B cell (primary cell): ENCODE data around the gene LSM4. TPM values are rescaled to one million over a fixed set of nuclear protein-coding genes. Genes with fewer than 3 reads are reported as not detected.
A peak's percentile ranks its signal among the peaks of the same experiment; 100 is the strongest.

ENCODE experiments used
- ATAC-seq: fragments of 200-7000 bp; cut with Tn5 transposase; one replicate; pipeline ENCODE4 v1.10.0; 2021; ENCODE audit warnings: low read depth, mild to moderate bottlenecking, moderate number of reproducible peaks, moderate library complexity
- CTCF ChIA-PET: fragments of 350-600 bp; sonication (Branson Sonifier 250); formaldehyde crosslinking; loops from one replicate; lab custom pipeline; 2021; ENCODE audit warnings: antibody characterized with exemption, inconsistent platforms; lab: Charles Lee
- POLR2A ChIA-PET: fragments of 350-600 bp; sonication (Branson Sonifier 250); formaldehyde crosslinking; loops from one replicate; lab custom pipeline; 2021; ENCODE audit warnings: antibody characterized with exemption; lab: Charles Lee
- DNase-seq: peaks from one replicate; pipeline ENCODE4 v3.0.0; 2013
- H2AFZ ChIP-seq: 2 replicates; pipeline ENCODE4 v1.6.1; 2012; ENCODE audit warnings: mild to moderate bottlenecking, low read depth, low read length; ENCODE audit not compliant: insufficient read depth, poor library complexity, severe bottlenecking
- H3K27ac ChIP-seq, 2 donors: 1 replicate in 1 of 2; 2 replicates in 1 of 2; pipeline ENCODE4 v1.5.1; 2012 to 2013; ENCODE audit warnings: low read length in 2 of 2, mild to moderate bottlenecking in 2 of 2, moderate library complexity in 1 of 2
- H3K27me3 ChIP-seq, 4 experiments: fragments of 200-600 bp in 1 of 4; sonication (generic) in 1 of 4; replicated peaks in 1 of 4; 1 replicate in 2 of 4; 2 replicates in 2 of 4; pipeline versions ENCODE4 v1.6.1 to v1.7.0; 2013 to 2016; ENCODE audit warnings: low read length in 3 of 4, mild to moderate bottlenecking in 2 of 4, mixed read lengths in 1 of 4, moderate library complexity in 1 of 4; ENCODE audit not compliant: insufficient read depth in 4 of 4, control insufficient read depth in 3 of 4; ENCODE audit errors: control extremely low read depth in 1 of 4
- H3K36me3 ChIP-seq, 2 experiments: replicated peaks in 1 of 2; 1 replicate in 1 of 2; 2 replicates in 1 of 2; pipeline versions ENCODE4 v1.6.1 to v1.7.1; 2013; ENCODE audit warnings: low read length in 1 of 2; ENCODE audit not compliant: insufficient read depth in 2 of 2, control insufficient read depth in 1 of 2; ENCODE audit errors: control extremely low read depth in 1 of 2, extremely low read depth in 1 of 2
- H3K4me1 ChIP-seq, 2 donors: fragments of 200-600 bp in 1 of 2; sonication (generic) in 1 of 2; 1 replicate in 1 of 2; 2 replicates in 1 of 2; pipeline versions ENCODE4 v1.5.1 to v1.6.1; 2013 to 2017; ENCODE audit warnings: low read length in 2 of 2; ENCODE audit not compliant: control insufficient read depth in 2 of 2, insufficient read depth in 2 of 2
- H3K4me2 ChIP-seq: replicated peaks from 2 replicates; pipeline ENCODE3; 2012; ENCODE audit warnings: mild to moderate bottlenecking, low read depth, low read length; ENCODE audit not compliant: poor library complexity, severe bottlenecking
- H3K4me3 ChIP-seq, 5 experiments: fragments of 200-600 bp in 1 of 5; sonication (generic) in 1 of 5; 1 replicate in 3 of 5; 2 replicates in 2 of 5; pipeline versions ENCODE4 v1.5.1 to v1.7.0; 2011 to 2016; ENCODE audit warnings: low read length in 4 of 5, mild to moderate bottlenecking in 4 of 5, low read depth in 2 of 5, control low read depth in 1 of 5, moderate library complexity in 1 of 5; ENCODE audit not compliant: insufficient read depth in 1 of 5; ENCODE audit errors: control extremely low read depth in 1 of 5, extremely low read depth in 1 of 5
- H3K79me2 ChIP-seq: fragments of 200-600 bp; sonication (generic); one replicate; pipeline ENCODE4 v1.6.0; 2016; ENCODE audit warnings: low read length; ENCODE audit not compliant: control insufficient read depth, insufficient read depth
- H3K9ac ChIP-seq: fragments of 200-600 bp; sonication (generic); 2 replicates; pipeline ENCODE4 v1.6.1; 2017; ENCODE audit warnings: mild to moderate bottlenecking, low read length, moderate library complexity
- H3K9me3 ChIP-seq, 3 donors: one replicate each; pipeline versions ENCODE4 v1.6.1 to v1.7.1; 2013; ENCODE audit warnings: low read length in 2 of 3; ENCODE audit not compliant: control insufficient read depth in 2 of 3, insufficient read depth in 1 of 3; ENCODE audit errors: control extremely low read depth in 1 of 3
- H4K20me1 ChIP-seq: 2 replicates; pipeline ENCODE4 v1.6.0; 2012; ENCODE audit warnings: mild to moderate bottlenecking, low read length; ENCODE audit not compliant: insufficient read depth, control insufficient read depth, poor library complexity, severe bottlenecking
- H3K27ac Mint-ChIP-seq: one replicate; pipeline ENCODE4 v1.8.0; 2021; ENCODE audit warnings: mixed read lengths
- H3K27me3 Mint-ChIP-seq: one replicate; pipeline ENCODE4 v1.8.0; 2021; ENCODE audit warnings: mixed read lengths
- H3K4me1 Mint-ChIP-seq: one replicate; pipeline ENCODE4 v1.8.0; 2021; ENCODE audit warnings: mixed read lengths
- H3K4me3 Mint-ChIP-seq: one replicate; pipeline ENCODE4 v1.8.0; 2021; ENCODE audit warnings: mixed read lengths
- H3K9me3 Mint-ChIP-seq: one replicate; pipeline ENCODE4 v1.8.0; 2022; ENCODE audit warnings: mixed read lengths; ENCODE audit not compliant: insufficient read depth
- EZH2 ChIP-seq: IDR thresholded peaks from 2 replicates; pipeline ENCODE4 v1.6.1; 2012; ENCODE audit warnings: borderline replicate concordance, low read depth, mild to moderate bottlenecking, moderate library complexity, low read length; ENCODE audit not compliant: insufficient read depth, poor library complexity, severe bottlenecking
- WGBS: methylation state at CpG from one replicate; pipeline ENCODE4 v1.1.5; 2013; ENCODE audit warnings: missing lambda C conversion rate; ENCODE audit not compliant: insufficient coverage; 5-methylcytosine and 5-hydroxymethylcytosine counted together
- intact Hi-C: fragments of 100-400 bp; cut with micrococcal nuclease; formaldehyde crosslinking; loops from one replicate; pipeline ENCODE4 v1.10.0; 2022
- polyA plus RNA-seq: library from polyadenylated mRNA; depleted of rRNA; stranded (reverse); fragments of >200 nt; gene quantifications from 2 replicates; pipeline ENCODE4 v1.2.3, GENCODE V29; 2012
- total RNA-seq, 2 donors: library from RNA; stranded (reverse); fragments of 120-200 nt in 1 of 2; gene quantifications; 1 replicate in 1 of 2; 2 replicates in 1 of 2; pipeline versions ENCODE4 v1.2.3 to v1.2.4, GENCODE V29; 2013 to 2022
- TF ChIP-seq, protein P1 (sequence below): fragments of 200-600 bp; IDR thresholded peaks from one replicate; pipeline ENCODE4 v1.8.0; 2022; ENCODE audit warnings: antibody characterized with exemption, mild to moderate bottlenecking

LSM4 gene
- total and polyA plus RNA-seq, 2 donors (not counting 1 experiment from before 2014, with no cell fraction given), result 66.3 to 86.1 TPM

DNA sequence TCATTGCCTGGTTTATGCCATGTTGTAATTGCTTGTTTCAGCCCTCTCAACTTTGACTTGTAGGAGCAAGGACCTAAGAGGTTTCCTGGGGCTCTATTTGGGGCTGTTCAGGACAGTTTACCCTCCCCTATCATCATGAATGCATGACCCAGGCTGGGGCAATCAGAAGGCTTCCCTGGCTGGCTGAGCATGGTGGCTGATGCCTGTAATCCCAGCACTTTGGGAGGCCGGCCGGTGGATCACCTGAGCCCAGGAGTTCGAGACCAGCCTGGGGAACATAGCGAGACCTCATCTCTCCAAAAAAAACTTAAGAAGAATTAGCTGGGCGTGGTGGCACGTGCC lies 6.1 kb upstream of the LSM4 start:
- ATAC-seq (no peak), DNase-seq (no peak)
- Histone ChIP-seq H3K9ac (peak overlapping the region; percentile 45), H3K9me3 (no peaks in the 10 kb centered on the region), H2AFZ (peak overlapping the region; percentile 69), H3K36me3 (no peaks in the 10 kb centered on the region), H3K4me3 (no peak overlapping the region), H4K20me1 (no peaks in the 10 kb centered on the region), H3K27me3 (peaks cover 0 to 7% (median 0%) of the 10 kb centered on the region in 4 experiments), H3K4me1 (peaks cover 6 to 11% of the 10 kb centered on the region in 2 donors), H3K79me2 (peaks cover 6% of the 10 kb centered on the region), H3K4me2 (peak overlapping the region; percentile 79), H3K27ac (no peak overlapping the region)
- intact Hi-C loops, result no loop called here
- Mint-ChIP-seq H3K9me3 (no peaks in the 10 kb centered on the region), H3K4me1 (peaks cover 11% of the 10 kb centered on the region), H3K27me3 (no peaks in the 10 kb centered on the region), H3K27ac (no peak overlapping the region), H3K4me3 (peak overlapping the region; percentile 7)
- no CpG with 5 or more reads among the region's 6 CpGs for WGBS
- TF ChIP-seq EZH2, result no peak
- TF ChIP-seq, protein P1, sequence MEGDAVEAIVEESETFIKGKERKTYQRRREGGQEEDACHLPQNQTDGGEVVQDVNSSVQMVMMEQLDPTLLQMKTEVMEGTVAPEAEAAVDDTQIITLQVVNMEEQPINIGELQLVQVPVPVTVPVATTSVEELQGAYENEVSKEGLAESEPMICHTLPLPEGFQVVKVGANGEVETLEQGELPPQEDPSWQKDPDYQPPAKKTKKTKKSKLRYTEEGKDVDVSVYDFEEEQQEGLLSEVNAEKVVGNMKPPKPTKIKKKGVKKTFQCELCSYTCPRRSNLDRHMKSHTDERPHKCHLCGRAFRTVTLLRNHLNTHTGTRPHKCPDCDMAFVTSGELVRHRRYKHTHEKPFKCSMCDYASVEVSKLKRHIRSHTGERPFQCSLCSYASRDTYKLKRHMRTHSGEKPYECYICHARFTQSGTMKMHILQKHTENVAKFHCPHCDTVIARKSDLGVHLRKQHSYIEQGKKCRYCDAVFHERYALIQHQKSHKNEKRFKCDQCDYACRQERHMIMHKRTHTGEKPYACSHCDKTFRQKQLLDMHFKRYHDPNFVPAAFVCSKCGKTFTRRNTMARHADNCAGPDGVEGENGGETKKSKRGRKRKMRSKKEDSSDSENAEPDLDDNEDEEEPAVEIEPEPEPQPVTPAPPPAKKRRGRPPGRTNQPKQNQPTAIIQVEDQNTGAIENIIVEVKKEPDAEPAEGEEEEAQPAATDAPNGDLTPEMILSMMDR, result no peak
- ChIA-PET POLR2A (interaction anchor here (0.7 to 3.9 kb wide), 4 partner anchors 21 to 54 kb away, joined by 3 to 69 read pairs (median 6); partner anchors contain the start of gene JUND), CTCF (interaction anchor here (0.6 to 7.7 kb wide), 39 partner anchors 9 to 391 kb away, joined by 3 to 259 read pairs (median 5); partner anchors contain the start of genes JUND and SSBP4)

DNA sequence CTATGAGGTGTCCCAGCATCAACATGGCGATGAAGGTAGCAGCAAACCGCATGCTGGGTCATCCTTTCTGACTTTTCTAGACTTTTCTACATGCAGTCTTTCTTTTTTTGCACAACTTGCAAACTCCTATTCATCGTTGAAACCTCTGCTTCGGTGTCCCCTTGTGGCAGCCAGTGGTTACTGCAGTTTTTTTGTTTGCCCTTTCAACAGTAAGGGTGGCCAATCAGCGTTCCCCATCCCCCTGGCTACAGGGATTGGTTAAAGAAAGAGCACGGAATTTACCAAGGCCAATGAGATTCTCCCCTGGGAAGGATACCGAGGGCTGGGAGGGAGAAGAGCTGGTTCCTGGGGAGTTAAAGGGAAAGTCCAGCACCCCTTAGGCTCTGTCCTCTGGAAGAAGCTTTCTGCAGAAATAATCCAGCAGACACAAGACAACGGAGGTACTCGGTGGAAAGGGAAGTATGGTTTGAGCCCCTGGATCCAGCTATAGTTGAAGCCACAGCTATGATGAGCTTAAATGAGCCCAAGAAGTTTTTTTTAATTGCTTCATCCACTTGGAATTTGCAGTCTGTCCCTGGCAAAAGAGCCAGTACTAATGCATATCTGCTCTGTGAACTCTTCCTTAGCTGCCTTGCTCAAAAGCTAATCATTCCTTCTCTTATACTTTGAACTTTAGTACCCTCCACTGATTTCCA lies 5.6 kb upstream of the LSM4 start:
- peak; percentile 92 for DNase-seq
- Histone ChIP-seq H3K36me3 (no peaks in the 10 kb centered on the region), H3K27me3 (peaks cover 0 to 7% (median 0%) of the 10 kb centered on the region in 4 experiments), H3K4me2 (peak overlapping the region; percentile 79), H3K27ac (no peak overlapping the region), H3K9ac (peak overlapping the region; percentile 45), H3K79me2 (peaks cover 6% of the 10 kb centered on the region), H3K4me3 (peak overlapping the region; percentile 16 to 62 (median 32)), H4K20me1 (no peaks in the 10 kb centered on the region), H3K9me3 (no peaks in the 10 kb centered on the region), H3K4me1 (peaks cover 11 to 15% of the 10 kb centered on the region in 2 donors), H2AFZ (peak overlapping the region; percentile 69)
- ATAC-seq, result peak; percentile 98
- WGBS, result 0% methylated on average over 6 of the region's 9 CpGs
- no peak overlapping the region for H3K27ac Mint-ChIP-seq
- TF ChIP-seq EZH2, result no peak
- TF ChIP-seq, protein P1, result peak; percentile 87
- no peaks in the 10 kb centered on the region for H3K27me3 Mint-ChIP-seq
- peaks cover 16% of the 10 kb centered on the region for H3K4me1 Mint-ChIP-seq
- intact Hi-C loops, result loop anchor here (1.0 kb wide), 6 partner anchors 21 to 124 kb away; partner anchors contain the start of gene RAB3A
- CTCF ChIA-PET, result interaction anchor here (0.6 to 7.7 kb wide), 41 partner anchors 8 to 390 kb away, joined by 3 to 259 read pairs (median 5); partner anchors contain the start of genes JUND and SSBP4
- H3K4me3 Mint-ChIP-seq, result peak overlapping the region; percentile 57
- H3K9me3 Mint-ChIP-seq, result no peaks in the 10 kb centered on the region
- POLR2A ChIA-PET, result interaction anchor here (0.6 to 3.9 kb wide), 5 partner anchors 21 to 75 kb away, joined by 3 to 69 read pairs (median 5); partner anchors contain the start of gene JUND
